Sigmoid colon (tissue), 4 donors: ENCODE data around the gene PLEKHG5.

Experiments used
- EP300 ChIP-seq, 4 donors: sonication (generic); formaldehyde crosslinking; IDR thresholded peaks; one replicate each; pipeline ENCODE4 v1.6.1; 2017; ENCODE audit warnings: antibody characterized with exemption in 4 of 4
- POLR2AphosphoS5 ChIP-seq, 4 donors: sonication (generic); formaldehyde crosslinking; IDR thresholded peaks; one replicate each; pipeline ENCODE4 v1.6.1; 2017; ENCODE audit warnings: antibody characterized with exemption in 4 of 4
- TF ChIP-seq, protein P1 (sequence below), 4 experiments: fragments of 450-650 bp in 3 of 4; fragments of 200-600 bp in 1 of 4; IDR thresholded peaks; one replicate each; pipeline ENCODE4 v1.5.1; 2016 to 2019; ENCODE audit warnings: antibody characterized with exemption in 4 of 4, mild to moderate bottlenecking in 3 of 4, moderate library complexity in 2 of 4

DNA sequence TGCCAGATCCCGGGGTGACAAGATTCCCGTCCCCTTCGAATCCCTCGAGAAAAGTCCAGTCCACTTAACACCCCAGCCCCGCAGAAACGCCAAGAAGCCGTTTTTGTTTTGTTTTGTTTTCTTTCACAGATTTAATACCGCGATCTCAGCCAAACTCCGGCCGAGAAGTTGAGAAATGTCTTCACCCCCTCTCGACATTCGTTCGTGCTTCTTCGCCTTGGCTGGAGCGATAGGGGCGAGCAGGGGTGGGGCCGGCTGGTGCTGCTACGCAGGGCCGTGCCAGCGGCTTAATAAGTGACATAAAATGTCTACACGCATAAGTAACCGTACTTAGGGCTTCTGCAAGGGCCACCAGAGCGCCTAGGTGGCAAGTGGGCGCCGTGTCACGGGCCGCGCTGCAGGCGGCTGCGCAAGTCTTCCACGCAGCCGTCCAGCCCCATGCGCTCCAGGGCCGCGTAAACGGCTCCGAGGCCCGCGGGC, 30.4 kb downstream of the PLEKHG5 start:
- TF ChIP-seq, protein P1, sequence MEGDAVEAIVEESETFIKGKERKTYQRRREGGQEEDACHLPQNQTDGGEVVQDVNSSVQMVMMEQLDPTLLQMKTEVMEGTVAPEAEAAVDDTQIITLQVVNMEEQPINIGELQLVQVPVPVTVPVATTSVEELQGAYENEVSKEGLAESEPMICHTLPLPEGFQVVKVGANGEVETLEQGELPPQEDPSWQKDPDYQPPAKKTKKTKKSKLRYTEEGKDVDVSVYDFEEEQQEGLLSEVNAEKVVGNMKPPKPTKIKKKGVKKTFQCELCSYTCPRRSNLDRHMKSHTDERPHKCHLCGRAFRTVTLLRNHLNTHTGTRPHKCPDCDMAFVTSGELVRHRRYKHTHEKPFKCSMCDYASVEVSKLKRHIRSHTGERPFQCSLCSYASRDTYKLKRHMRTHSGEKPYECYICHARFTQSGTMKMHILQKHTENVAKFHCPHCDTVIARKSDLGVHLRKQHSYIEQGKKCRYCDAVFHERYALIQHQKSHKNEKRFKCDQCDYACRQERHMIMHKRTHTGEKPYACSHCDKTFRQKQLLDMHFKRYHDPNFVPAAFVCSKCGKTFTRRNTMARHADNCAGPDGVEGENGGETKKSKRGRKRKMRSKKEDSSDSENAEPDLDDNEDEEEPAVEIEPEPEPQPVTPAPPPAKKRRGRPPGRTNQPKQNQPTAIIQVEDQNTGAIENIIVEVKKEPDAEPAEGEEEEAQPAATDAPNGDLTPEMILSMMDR (IDR thresholded peaks at IDR 0.05), result no peak
- TF ChIP-seq EP300 (IDR thresholded peaks at IDR 0.05) (no peak), POLR2AphosphoS5 (IDR thresholded peaks at IDR 0.05) (no peak)
